ENCODE measurements around the gene FGF8. TPM values are rescaled to one million over a fixed set of nuclear protein-coding genes. Genes with fewer than 3 reads are reported as not detected.

The FGF8 gene
- total RNA-seq, 4 donors from 2014 or later: not detected

- Histone ChIP-seq H3K36me3 (no peaks in the 10 kb centered on the region), H3K4me3 (no peak overlapping the region), H3K4me1 (no peaks in the 10 kb centered on the region), H3K9me3 (no peaks in the 10 kb centered on the region), H3K27ac (no peak overlapping the region), H3K27me3 (peaks cover 11 to 18% (median 11%) of the 10 kb centered on the region in 3 donors)
- no peak for TF ChIP-seq CTCF (IDR thresholded peaks at IDR 0.05 in 4 of 5, conservative IDR thresholded peaks at IDR 0.05 in 1 of 5)
- TF ChIP-seq POLR2A (IDR thresholded peaks at IDR 0.05): no peak
- intact Hi-C loops (cut with DNase I; ENCODE audit: low total_unique reads) (no loop called here), in situ Hi-C loops (cut with MboI; ENCODE audit: low sequenced_read_pairs in 4 of 4) (no loop called here)
- DNase-seq (no peak), ATAC-seq (no peak)
Measured at GRCh38 chr10:101766753-101767599, 8.9 kb downstream of the FGF8 start.

GRCh38 chr10:101766306-101766705, 9.6 kb downstream of the FGF8 start:
- no peaks in the 10 kb centered on the region for H3K36me3 ChIP-seq
- peaks cover 6 to 11% (median 7%) of the 10 kb centered on the region in 3 donors for H3K27me3 ChIP-seq
- intact Hi-C loops (cut with DNase I; ENCODE audit: low total_unique reads) (no loop called here), in situ Hi-C loops (cut with MboI; ENCODE audit: low sequenced_read_pairs in 4 of 4) (no loop called here)
- H3K4me1 ChIP-seq: no peaks in the 10 kb centered on the region
- no peak for TF ChIP-seq CTCF (IDR thresholded peaks at IDR 0.05 in 4 of 5, conservative IDR thresholded peaks at IDR 0.05 in 1 of 5)
- no peak for TF ChIP-seq POLR2A (IDR thresholded peaks at IDR 0.05)
- H3K4me3 ChIP-seq: no peak overlapping the region
- ATAC-seq: no peak
- no peaks in the 10 kb centered on the region for H3K9me3 ChIP-seq
- no peak overlapping the region for H3K27ac ChIP-seq
- no peak for DNase-seq

- intact Hi-C loops (cut with DNase I; ENCODE audit: low total_unique reads): no loop called here
- in situ Hi-C loops (cut with MboI; ENCODE audit: low sequenced_read_pairs in 4 of 4): no loop called here
- DNase-seq (no peak), ATAC-seq (no peak)
- H3K36me3 ChIP-seq: no peaks in the 10 kb centered on the region
- TF ChIP-seq CTCF (IDR thresholded peaks at IDR 0.05 in 4 of 5, conservative IDR thresholded peaks at IDR 0.05 in 1 of 5) (no peak), POLR2A (IDR thresholded peaks at IDR 0.05) (no peak)
- H3K27me3 ChIP-seq: no peaks in the 10 kb centered on the region
- no peaks in the 10 kb centered on the region for H3K4me1 ChIP-seq
- no peak overlapping the region for H3K27ac ChIP-seq
- no peaks in the 10 kb centered on the region for H3K9me3 ChIP-seq
- H3K4me3 ChIP-seq: no peak overlapping the region
Measured at GRCh38 chr10:101763141-101763846, 12.6 kb downstream of the FGF8 start.

GRCh38 chr10:101762736-101763135, 13.2 kb downstream of the FGF8 start:
- in situ Hi-C loops (cut with MboI; ENCODE audit: low sequenced_read_pairs in 4 of 4): no loop called here
- TF ChIP-seq CTCF (IDR thresholded peaks at IDR 0.05 in 4 of 5, conservative IDR thresholded peaks at IDR 0.05 in 1 of 5): no peak
- TF ChIP-seq POLR2A (IDR thresholded peaks at IDR 0.05): no peak
- DNase-seq (no peak), ATAC-seq (no peak)
- Histone ChIP-seq H3K27ac (no peak overlapping the region), H3K4me1 (no peaks in the 10 kb centered on the region), H3K9me3 (no peaks in the 10 kb centered on the region), H3K4me3 (no peak overlapping the region), H3K36me3 (no peaks in the 10 kb centered on the region), H3K27me3 (no peaks in the 10 kb centered on the region)
- intact Hi-C loops (cut with DNase I; ENCODE audit: low total_unique reads): no loop called here

All from gastrocnemius medialis (tissue), 4 donors.